HepG2 (cell line): ENCODE measurements around the gene GLIS1. TPM values are rescaled to one million over a fixed set of nuclear protein-coding genes. Genes with fewer than 3 reads are reported as not detected.

Experiments used
- AHR ChIP-seq: IDR thresholded peaks from 2 replicates; pipeline ENCODE4 v1.6.1; 2018; ENCODE audit warnings: missing genetic modification reagents, missing compliant biosample characterization
- CEBPB ChIP-seq: IDR thresholded peaks from 2 replicates; pipeline ENCODE4 v1.6.1; 2011; ENCODE audit warnings: low read depth, low read length, improper control_type of control experiment, borderline replicate concordance
- MXD4 ChIP-seq: IDR thresholded peaks from 2 replicates; pipeline ENCODE4 v1.6.1; 2016; ENCODE audit warnings: mild to moderate bottlenecking, missing biosample characterization, missing genetic modification reagents
- PAF1 ChIP-seq: IDR thresholded peaks from 2 replicates; pipeline ENCODE4 v1.6.1; 2016; ENCODE audit warnings: missing genetic modification reagents, missing compliant biosample characterization
- XBP1 ChIP-seq: sonication (generic); formaldehyde crosslinking; IDR thresholded peaks from 2 replicates; pipeline ENCODE4 v1.5.0; 2020; ENCODE audit warnings: missing genetic modification reagents
- ZNF569 ChIP-seq: sonication (generic); formaldehyde crosslinking; IDR thresholded peaks from 2 replicates; pipeline ENCODE4 v1.5.0; 2020; ENCODE audit warnings: mild to moderate bottlenecking, missing genetic modification reagents, moderate library complexity, borderline replicate concordance
- polyA plus RNA-seq, 8 experiments: library from polyadenylated mRNA; depleted of rRNA in 3 of 8; stranded (reverse) in 7 of 8; unstranded in 1 of 8; fragments of >200 nt; fragmentation: Illumina TruSeq in 4 of 8; extraction: Trizol in 4 of 8; gene quantifications; 2 replicates each; pipeline versions ENCODE4 v1.2.1 to v1.2.3, GENCODE V29; 2011 to 2016; ENCODE audit warnings: low read depth in 4 of 8, missing spikeins in 1 of 8, mixed read lengths in 1 of 8; ENCODE audit not compliant: insufficient read depth in 1 of 8
- total RNA-seq, 5 experiments: library from RNA; depleted of rRNA; stranded (reverse); fragments of >200 nt; fragmentation: Illumina TruSeq; extraction: Trizol; gene quantifications; 2 replicates each; pipeline ENCODE4 v1.2.3, GENCODE V29; 2016; ENCODE audit warnings: low read depth in 1 of 5
- TF ChIP-seq, protein P1 (sequence below): IDR thresholded peaks from 2 replicates; pipeline ENCODE4 v1.4.0; 2020; ENCODE audit warnings: mild to moderate bottlenecking, missing genetic modification reagents
- TF ChIP-seq, protein P2 (sequence below): sonication (generic); formaldehyde crosslinking; IDR thresholded peaks from 2 replicates; pipeline ENCODE4 v1.5.0; 2020; ENCODE audit warnings: mild to moderate bottlenecking, missing genetic modification reagents

Gene GLIS1
- total and polyA plus RNA-seq, 2 of the 13 experiments (the other 11 are each of a cell fraction or from before 2014, with no cell fraction given) = 0.03 TPM; not detected in 1

DNA sequence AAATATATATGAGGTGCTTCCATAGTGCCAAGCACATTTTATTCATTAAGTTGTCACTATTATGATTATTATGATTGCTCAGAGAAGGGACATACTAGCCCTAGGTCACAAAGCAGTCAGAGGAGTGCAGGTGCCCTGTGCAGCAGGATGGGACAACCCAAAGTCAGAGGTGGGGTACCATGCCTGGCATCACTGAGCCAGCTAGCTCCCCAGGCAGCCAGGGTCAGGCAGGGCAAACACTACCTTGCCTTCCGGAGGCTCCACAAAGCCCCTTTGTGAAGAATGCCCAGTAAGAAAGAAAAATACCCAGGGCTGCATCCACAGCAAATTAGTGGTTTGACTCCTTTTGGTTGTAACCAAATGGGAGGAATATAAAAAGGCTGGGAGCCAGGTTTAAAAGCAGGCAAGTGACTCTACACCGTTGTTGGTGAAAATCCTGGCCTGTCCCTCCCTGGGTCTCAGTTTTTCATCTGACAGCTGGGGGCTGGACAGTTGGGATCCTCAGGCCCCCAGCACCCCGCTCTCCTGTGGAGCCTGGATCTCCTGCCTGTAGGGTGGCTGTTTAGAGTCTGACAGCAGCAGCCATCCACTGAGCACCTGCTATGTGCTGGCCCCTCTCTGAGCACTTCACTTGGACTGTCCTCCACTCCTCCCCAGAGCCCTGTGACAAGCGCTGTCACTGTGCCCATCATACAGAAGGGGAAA, 98.8 kb downstream of the GLIS1 start (continued):
- TF ChIP-seq, protein P1, sequence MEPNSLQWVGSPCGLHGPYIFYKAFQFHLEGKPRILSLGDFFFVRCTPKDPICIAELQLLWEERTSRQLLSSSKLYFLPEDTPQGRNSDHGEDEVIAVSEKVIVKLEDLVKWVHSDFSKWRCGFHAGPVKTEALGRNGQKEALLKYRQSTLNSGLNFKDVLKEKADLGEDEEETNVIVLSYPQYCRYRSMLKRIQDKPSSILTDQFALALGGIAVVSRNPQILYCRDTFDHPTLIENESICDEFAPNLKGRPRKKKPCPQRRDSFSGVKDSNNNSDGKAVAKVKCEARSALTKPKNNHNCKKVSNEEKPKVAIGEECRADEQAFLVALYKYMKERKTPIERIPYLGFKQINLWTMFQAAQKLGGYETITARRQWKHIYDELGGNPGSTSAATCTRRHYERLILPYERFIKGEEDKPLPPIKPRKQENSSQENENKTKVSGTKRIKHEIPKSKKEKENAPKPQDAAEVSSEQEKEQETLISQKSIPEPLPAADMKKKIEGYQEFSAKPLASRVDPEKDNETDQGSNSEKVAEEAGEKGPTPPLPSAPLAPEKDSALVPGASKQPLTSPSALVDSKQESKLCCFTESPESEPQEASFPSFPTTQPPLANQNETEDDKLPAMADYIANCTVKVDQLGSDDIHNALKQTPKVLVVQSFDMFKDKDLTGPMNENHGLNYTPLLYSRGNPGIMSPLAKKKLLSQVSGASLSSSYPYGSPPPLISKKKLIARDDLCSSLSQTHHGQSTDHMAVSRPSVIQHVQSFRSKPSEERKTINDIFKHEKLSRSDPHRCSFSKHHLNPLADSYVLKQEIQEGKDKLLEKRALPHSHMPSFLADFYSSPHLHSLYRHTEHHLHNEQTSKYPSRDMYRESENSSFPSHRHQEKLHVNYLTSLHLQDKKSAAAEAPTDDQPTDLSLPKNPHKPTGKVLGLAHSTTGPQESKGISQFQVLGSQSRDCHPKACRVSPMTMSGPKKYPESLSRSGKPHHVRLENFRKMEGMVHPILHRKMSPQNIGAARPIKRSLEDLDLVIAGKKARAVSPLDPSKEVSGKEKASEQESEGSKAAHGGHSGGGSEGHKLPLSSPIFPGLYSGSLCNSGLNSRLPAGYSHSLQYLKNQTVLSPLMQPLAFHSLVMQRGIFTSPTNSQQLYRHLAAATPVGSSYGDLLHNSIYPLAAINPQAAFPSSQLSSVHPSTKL (CRISPR knock-in tag) = no peak
- TF ChIP-seq AHR (CRISPR knock-in tag) = no peak
- TF ChIP-seq, protein P2, sequence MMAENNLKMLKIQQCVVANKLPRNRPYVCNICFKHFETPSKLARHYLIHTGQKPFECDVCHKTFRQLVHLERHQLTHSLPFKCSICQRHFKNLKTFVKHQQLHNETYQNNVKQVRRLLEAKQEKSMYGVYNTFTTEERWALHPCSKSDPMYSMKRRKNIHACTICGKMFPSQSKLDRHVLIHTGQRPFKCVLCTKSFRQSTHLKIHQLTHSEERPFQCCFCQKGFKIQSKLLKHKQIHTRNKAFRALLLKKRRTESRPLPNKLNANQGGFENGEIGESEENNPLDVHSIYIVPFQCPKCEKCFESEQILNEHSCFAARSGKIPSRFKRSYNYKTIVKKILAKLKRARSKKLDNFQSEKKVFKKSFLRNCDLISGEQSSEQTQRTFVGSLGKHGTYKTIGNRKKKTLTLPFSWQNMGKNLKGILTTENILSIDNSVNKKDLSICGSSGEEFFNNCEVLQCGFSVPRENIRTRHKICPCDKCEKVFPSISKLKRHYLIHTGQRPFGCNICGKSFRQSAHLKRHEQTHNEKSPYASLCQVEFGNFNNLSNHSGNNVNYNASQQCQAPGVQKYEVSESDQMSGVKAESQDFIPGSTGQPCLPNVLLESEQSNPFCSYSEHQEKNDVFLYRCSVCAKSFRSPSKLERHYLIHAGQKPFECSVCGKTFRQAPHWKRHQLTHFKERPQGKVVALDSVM (CRISPR knock-in tag) = no peak
- no peak for TF ChIP-seq MXD4 (CRISPR knock-in tag)
- no peak for TF ChIP-seq PAF1 (CRISPR knock-in tag)
- no peak for TF ChIP-seq XBP1 (CRISPR knock-in tag)
- no peak for TF ChIP-seq ZNF569 (CRISPR knock-in tag)
- TF ChIP-seq CEBPB = no peak
